Tibial artery (tissue), 4 donors: ENCODE results near the gene RNF133.

Experiments used
- DNase-seq, 2 donors: peaks; one replicate each; pipeline ENCODE4 v3.0.0-alpha.2; 2019
- H3K27ac ChIP-seq, 2 donors: fragments of 200-600 bp; sonication (generic) in 1 of 2; 1 replicate in 1 of 2; 2 replicates in 1 of 2; pipeline ENCODE4 v1.5.1; 2018 to 2019; ENCODE audit warnings: mild to moderate bottlenecking in 1 of 2
- H3K27me3 ChIP-seq, 2 donors: fragments of 200-600 bp; sonication (generic) in 1 of 2; one replicate each; pipeline versions ENCODE4 v1.5.1 to v1.6.0; 2016 to 2019
- H3K36me3 ChIP-seq, 3 donors: fragments of 200-600 bp; sonication (generic) in 2 of 3; one replicate each; pipeline ENCODE4 v1.5.1; 2016 to 2019; ENCODE audit warnings: mild to moderate bottlenecking in 2 of 3
- H3K4me1 ChIP-seq, 4 donors: fragments of 200-600 bp; sonication (generic) in 2 of 4; 1 replicate in 3 of 4; 2 replicates in 1 of 4; pipeline ENCODE4 v1.5.1; 2016 to 2019
- H3K4me3 ChIP-seq, 2 donors: fragments of 200-600 bp; sonication (generic) in 1 of 2; 1 replicate in 1 of 2; 2 replicates in 1 of 2; pipeline ENCODE4 v1.5.1; 2018 to 2019; ENCODE audit warnings: mild to moderate bottlenecking in 2 of 2
- H3K9me3 ChIP-seq, 3 donors: fragments of 200-600 bp; sonication (generic) in 1 of 3; one replicate each; pipeline ENCODE4 v1.5.1; 2016 to 2019
- CTCF ChIP-seq, 2 experiments: fragments of 200-600 bp in 1 of 2; fragments of 450-650 bp in 1 of 2; IDR thresholded peaks; one replicate each; pipeline ENCODE4 v1.5.1; 2017 to 2019; ENCODE audit warnings: antibody characterized with exemption in 2 of 2, mild to moderate bottlenecking in 1 of 2, moderate library complexity in 1 of 2
- intact Hi-C: fragments of 100-400 bp; cut with DNase I; formaldehyde crosslinking; loops from one replicate; pipeline ENCODE4 v1.15.0; 2023; ENCODE audit warnings: low total_unique reads

The RNF133 gene

GRCh38 chr7:122658856-122659255 is 40.1 kb downstream of the RNF133 start:
- no peak overlapping the region for H3K27ac ChIP-seq
- TF ChIP-seq CTCF (IDR thresholded peaks at IDR 0.05) = no peak
- no peaks in the 10 kb centered on the region for H3K27me3 ChIP-seq
- no peaks in the 10 kb centered on the region for H3K4me1 ChIP-seq
- H3K36me3 ChIP-seq = no peaks in the 10 kb centered on the region
- H3K4me3 ChIP-seq = no peak overlapping the region
- no peaks in the 10 kb centered on the region for H3K9me3 ChIP-seq
- no peak for DNase-seq
- intact Hi-C loops = no loop called here

- no peak for TF ChIP-seq CTCF (IDR thresholded peaks at IDR 0.05)
- no peak for DNase-seq
- Histone ChIP-seq H3K4me3 (no peak overlapping the region), H3K27ac (no peak overlapping the region), H3K4me1 (no peaks in the 10 kb centered on the region), H3K27me3 (no peaks in the 10 kb centered on the region), H3K36me3 (no peaks in the 10 kb centered on the region), H3K9me3 (no peaks in the 10 kb centered on the region)
- intact Hi-C loops = no loop called here
Observed at GRCh38 chr7:122653685-122654084, 45.2 kb downstream of the RNF133 start.

GRCh38 chr7:122652876-122653275 is 46.0 kb downstream of the RNF133 start:
- no peak for DNase-seq
- Histone ChIP-seq H3K27ac (no peak overlapping the region), H3K36me3 (no peaks in the 10 kb centered on the region), H3K4me1 (no peaks in the 10 kb centered on the region), H3K27me3 (no peaks in the 10 kb centered on the region), H3K9me3 (no peaks in the 10 kb centered on the region), H3K4me3 (no peak overlapping the region)
- no peak for TF ChIP-seq CTCF (IDR thresholded peaks at IDR 0.05)
- intact Hi-C loops = no loop called here

DNA sequence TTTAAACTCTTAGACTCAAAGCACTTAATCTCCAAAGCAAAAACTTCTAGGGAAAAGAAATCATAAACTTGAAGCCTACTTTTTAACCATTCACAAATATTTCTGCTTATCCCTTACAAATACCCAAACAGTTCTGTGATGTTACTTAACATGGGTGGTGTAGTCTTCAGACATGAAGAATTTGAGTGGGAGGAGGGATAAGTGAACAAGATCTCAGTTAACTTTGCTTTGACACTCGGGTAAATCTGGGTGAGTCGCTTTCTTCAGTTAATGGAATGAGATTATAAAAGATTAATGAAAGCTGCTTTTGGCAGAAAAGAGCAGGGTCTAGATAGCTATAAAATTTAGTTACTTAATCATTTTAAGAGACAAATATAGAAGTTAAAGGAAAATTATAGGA is 47.5 kb downstream of the RNF133 start:
- no peak for DNase-seq
- H3K9me3 ChIP-seq = no peaks in the 10 kb centered on the region
- no peak for TF ChIP-seq CTCF (IDR thresholded peaks at IDR 0.05)
- no peaks in the 10 kb centered on the region for H3K36me3 ChIP-seq
- intact Hi-C loops = no loop called here
- no peak overlapping the region for H3K27ac ChIP-seq
- no peaks in the 10 kb centered on the region for H3K27me3 ChIP-seq
- H3K4me3 ChIP-seq = no peak overlapping the region
- H3K4me1 ChIP-seq = no peaks in the 10 kb centered on the region
